GM19452 (cell line): ENCODE measurements around the gene EGR1.

ENCODE experiments used
- ATAC-seq: cut with Tn5 transposase; IDR thresholded peaks from one replicate; pipeline ENCODE4 v1.9.1; 2021; ENCODE audit not compliant: unreplicated experiment

Gene EGR1

GRCh38 chr5:138452720-138453119, 12.6 kb upstream of the EGR1 start:
- ATAC-seq = no peak

GRCh38 chr5:138453590-138453989, 11.7 kb upstream of the EGR1 start:
- no peak for ATAC-seq

GRCh38 chr5:138454121-138454520, 11.2 kb upstream of the EGR1 start:
- no peak for ATAC-seq

GRCh38 chr5:138455232-138455930, 9.9 kb upstream of the EGR1 start:
- ATAC-seq = no peak

GRCh38 chr5:138457531-138458275, 7.6 kb upstream of the EGR1 start:
- ATAC-seq = no peak

GRCh38 chr5:138458384-138458783, 6.9 kb upstream of the EGR1 start:
- no peak for ATAC-seq

GRCh38 chr5:138458856-138459255, 6.4 kb upstream of the EGR1 start:
- ATAC-seq = no peak

GRCh38 chr5:138459311-138459933, 5.9 kb upstream of the EGR1 start:
- ATAC-seq = peak; percentile 42

- ATAC-seq = no peak
These were observed 5.1 kb upstream of the EGR1 start for GRCh38 chr5:138460032-138460693.

GRCh38 chr5:138461343-138462125, 3.7 kb upstream of the EGR1 start:
- no peak for ATAC-seq

- no peak for ATAC-seq
These were observed 1.8 kb upstream of the EGR1 start for GRCh38 chr5:138463419-138464007.

- ATAC-seq = peak; percentile 44
These were observed 1.3 kb upstream of the EGR1 start for GRCh38 chr5:138464008-138464387.

GRCh38 chr5:138464388-138465260, 655 bp upstream of the EGR1 start:
- ATAC-seq = peak; percentile 73

GRCh38 chr5:138466125-138466899, 1.0 kb downstream of the EGR1 start:
- no peak for ATAC-seq

- ATAC-seq = no peak
These were observed 1.8 kb downstream of the EGR1 start for GRCh38 chr5:138466900-138467710.

GRCh38 chr5:138467711-138468132, 2.4 kb downstream of the EGR1 start:
- no peak for ATAC-seq

GRCh38 chr5:138468133-138468965, 3.1 kb downstream of the EGR1 start:
- ATAC-seq = no peak
